Retinal pigment epithelial cell (primary cell): ENCODE results near the gene CLIC5.

Source experiments
- DNase-seq: peaks from one replicate; pipeline ENCODE4 v3.0.0-alpha.2; 2010; ENCODE audit warnings: low read depth
- H3K4me3 ChIP-seq: 2 replicates; pipeline ENCODE4 v1.5.1; 2011; ENCODE audit warnings: mild to moderate bottlenecking, low read length, control low read depth, moderate library complexity
- TF ChIP-seq, protein P1 (sequence below): conservative IDR thresholded peaks from 2 replicates; pipeline ENCODE4 v1.5.1; 2011; ENCODE audit warnings: low read depth, low read length, control low read depth, inconsistent platforms

Gene CLIC5

DNA sequence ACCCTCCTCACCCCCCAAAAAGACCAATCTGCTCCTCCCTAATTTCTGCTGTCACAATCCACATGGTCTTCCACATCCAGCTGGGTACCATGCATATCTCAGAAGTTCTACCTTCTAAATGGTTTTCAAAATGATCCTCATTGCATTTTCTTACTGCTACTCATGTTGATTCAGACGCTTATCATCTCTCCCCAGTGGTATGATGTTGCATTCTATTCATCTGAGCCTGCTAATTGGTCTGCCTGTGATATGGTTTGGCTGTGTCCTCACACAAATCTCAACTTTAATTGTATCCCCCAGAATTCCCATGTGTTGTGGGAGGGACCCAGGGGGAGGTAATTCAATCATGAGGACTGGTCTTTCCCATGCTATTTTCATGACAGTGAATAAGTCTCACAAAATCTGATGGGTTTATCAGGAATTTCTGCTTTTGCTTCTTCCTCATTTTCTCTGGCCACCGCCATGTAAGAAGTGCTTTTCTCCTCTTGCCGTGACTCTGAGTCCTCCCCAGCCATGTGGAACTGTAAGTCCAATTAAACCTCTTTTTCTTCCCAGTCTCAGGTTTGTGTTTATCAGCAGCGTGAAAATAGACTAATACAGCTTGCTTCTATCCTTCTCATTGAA is 41.4 kb upstream of the CLIC5 start:
- DNase-seq: no peak
- TF ChIP-seq, protein P1, sequence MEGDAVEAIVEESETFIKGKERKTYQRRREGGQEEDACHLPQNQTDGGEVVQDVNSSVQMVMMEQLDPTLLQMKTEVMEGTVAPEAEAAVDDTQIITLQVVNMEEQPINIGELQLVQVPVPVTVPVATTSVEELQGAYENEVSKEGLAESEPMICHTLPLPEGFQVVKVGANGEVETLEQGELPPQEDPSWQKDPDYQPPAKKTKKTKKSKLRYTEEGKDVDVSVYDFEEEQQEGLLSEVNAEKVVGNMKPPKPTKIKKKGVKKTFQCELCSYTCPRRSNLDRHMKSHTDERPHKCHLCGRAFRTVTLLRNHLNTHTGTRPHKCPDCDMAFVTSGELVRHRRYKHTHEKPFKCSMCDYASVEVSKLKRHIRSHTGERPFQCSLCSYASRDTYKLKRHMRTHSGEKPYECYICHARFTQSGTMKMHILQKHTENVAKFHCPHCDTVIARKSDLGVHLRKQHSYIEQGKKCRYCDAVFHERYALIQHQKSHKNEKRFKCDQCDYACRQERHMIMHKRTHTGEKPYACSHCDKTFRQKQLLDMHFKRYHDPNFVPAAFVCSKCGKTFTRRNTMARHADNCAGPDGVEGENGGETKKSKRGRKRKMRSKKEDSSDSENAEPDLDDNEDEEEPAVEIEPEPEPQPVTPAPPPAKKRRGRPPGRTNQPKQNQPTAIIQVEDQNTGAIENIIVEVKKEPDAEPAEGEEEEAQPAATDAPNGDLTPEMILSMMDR: no peak
- H3K4me3 ChIP-seq: no peak overlapping the region

GRCh38 chr6:46054516-46054915 is 38.9 kb upstream of the CLIC5 start:
- H3K4me3 ChIP-seq: no peak overlapping the region
- DNase-seq: no peak
- TF ChIP-seq, protein P1: no peak

- no peak overlapping the region for H3K4me3 ChIP-seq
- TF ChIP-seq, protein P1: no peak
- no peak for DNase-seq
Observed at GRCh38 chr6:46053039-46053933, 37.6 kb upstream of the CLIC5 start.

- TF ChIP-seq, protein P1: no peak
- DNase-seq: no peak
- H3K4me3 ChIP-seq: no peak overlapping the region
Observed at GRCh38 chr6:46052479-46052878, 36.8 kb upstream of the CLIC5 start.

- no peak for DNase-seq
- H3K4me3 ChIP-seq: no peak overlapping the region
- TF ChIP-seq, protein P1: no peak
Observed at GRCh38 chr6:46051962-46052361, 36.3 kb upstream of the CLIC5 start.

- no peak for DNase-seq
- TF ChIP-seq, protein P1: no peak
- no peak overlapping the region for H3K4me3 ChIP-seq
Observed at GRCh38 chr6:46050845-46051405, 35.3 kb upstream of the CLIC5 start.
